GM18909 (cell line): ENCODE results near the gene AGER.
A peak's percentile ranks its signal among the peaks of the same experiment; 100 is the strongest.
"Not testable (repeated sequence)": the region's sequence is repeated elsewhere in the genome, so short reads cannot be mapped to it uniquely, and the experiment has no call there.

Source experiments
- ATAC-seq: cut with Tn5 transposase; IDR thresholded peaks from one replicate; pipeline ENCODE4 v1.9.1; 2021; ENCODE audit warnings: mild to moderate bottlenecking; ENCODE audit not compliant: unreplicated experiment, poor library complexity

Gene AGER

DNA sequence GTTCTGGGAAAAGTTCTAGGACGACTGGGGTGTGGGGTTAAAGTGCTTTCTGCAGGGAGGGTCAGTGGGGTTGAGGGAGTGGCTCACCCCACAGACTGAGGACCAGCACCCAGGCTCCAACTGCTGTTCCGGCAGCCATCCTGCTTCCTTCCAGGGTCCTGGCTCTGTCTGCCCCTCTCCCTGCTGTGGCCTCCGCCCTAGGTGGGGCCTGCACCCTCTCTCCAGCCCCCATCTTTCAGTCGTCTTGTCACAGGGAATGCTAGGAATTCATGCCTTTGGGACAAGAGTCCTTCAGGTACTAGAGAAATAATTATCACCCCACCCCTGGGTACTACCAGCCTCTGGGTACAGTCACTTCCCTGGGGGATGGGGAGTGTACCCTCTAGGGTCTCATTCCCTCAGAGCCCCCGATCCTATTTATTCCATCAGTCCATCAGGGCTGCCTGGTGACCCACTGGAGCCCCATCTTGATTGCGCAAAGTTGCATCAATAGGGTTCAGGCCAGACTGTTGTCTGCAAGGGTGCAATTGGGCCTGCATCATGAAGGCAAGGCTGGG is at the start of gene AGER:
AGER (minus strand) TSS at position 170 of the 557 bp plus-strand sequence; CDS start at position 139, 31 bp downstream.
- ATAC-seq: no peak

DNA sequence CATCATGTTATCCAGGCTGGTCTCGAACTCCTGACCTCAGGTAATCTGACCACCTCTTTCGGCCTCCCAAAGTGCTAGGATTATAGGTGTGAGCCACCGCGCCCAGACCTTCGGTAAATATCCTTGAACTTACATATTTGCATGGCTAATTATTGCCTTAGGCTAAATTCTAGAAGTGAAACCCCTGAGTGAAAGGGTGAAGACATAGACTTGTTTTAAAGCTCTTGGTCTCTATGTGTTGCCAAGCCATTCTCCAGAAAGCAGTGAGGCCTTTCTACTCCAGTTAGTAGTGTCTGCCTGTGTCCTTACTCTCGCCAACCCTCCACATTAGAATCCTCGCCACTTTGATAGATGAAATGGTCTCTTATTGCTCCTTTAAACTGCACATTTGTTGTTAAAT is 42.4 kb upstream of the AGER start:
- no peak for ATAC-seq

DNA sequence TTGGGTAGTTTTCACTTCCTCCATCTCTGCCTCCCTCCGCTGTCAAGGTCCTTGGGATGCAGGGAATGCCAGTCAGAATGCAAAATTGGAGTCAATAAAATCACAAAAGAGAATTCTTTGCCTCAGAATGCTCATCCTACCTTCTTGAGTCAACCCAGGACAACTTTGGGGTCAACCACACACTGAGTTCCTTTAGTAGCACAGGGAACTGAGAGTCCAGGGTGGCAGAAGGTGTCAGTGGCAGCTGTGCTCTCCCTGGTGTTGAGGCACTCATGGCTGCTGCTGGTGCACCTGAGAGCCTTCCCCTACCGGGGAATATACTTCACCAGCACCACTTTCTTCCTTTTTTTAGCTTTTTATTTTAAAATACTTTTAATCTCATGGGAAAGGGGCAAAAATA is 40.6 kb upstream of the AGER start:
- peak; percentile 50 for ATAC-seq

DNA sequence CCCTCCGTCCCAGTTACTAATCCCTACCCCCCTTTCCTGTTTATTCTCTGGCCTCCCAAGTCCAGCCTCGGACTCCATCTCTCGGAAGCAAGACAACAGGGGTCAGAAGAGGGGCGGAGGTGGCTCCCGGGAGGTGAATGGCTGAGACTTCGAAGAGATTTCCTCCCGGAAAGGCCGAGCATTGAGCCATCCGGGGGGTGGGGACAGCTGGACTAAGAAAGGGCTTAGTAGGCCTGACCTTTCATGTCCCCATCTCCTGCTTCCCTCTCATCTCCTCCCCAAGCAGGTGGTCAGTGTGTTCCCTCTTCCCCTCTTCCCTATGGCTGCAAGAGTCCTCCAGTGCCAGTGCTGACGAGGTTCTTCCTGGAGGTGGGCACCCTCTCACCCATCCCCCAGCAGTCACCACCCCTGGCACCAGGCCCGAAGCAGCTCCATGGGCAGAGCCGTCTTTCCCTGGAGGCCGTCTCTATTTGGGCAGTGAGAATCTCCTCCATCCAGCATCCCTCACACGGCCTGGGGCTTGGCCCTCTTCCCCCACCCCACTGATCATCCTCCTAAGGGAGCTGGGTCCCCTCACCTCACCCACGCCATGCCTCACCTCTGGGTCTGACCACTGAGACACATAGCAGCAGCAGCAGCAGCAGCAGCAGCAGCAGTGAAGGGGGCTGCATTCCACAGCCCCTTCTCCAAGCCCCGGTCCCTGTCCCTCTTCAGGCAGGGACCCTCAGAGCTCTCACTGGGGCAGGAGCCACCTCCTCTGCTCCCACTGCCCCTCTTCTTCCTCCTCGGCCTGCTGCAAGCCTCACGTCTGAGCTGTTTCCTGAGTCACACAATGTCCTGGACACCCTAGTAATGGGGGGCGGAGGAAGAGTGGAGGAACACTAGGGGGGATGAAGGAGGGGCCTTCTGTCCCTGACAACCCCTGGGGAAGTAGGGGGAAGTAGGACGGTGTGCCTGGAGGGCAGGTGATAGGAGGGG is 39.5 kb upstream of the AGER start, which contains the start of gene NOTCH4:
NOTCH4 (minus strand) TSS at position 810 of the 978 bp plus-strand sequence; CDS start at position 671, 139 bp downstream.
- no peak for ATAC-seq

DNA sequence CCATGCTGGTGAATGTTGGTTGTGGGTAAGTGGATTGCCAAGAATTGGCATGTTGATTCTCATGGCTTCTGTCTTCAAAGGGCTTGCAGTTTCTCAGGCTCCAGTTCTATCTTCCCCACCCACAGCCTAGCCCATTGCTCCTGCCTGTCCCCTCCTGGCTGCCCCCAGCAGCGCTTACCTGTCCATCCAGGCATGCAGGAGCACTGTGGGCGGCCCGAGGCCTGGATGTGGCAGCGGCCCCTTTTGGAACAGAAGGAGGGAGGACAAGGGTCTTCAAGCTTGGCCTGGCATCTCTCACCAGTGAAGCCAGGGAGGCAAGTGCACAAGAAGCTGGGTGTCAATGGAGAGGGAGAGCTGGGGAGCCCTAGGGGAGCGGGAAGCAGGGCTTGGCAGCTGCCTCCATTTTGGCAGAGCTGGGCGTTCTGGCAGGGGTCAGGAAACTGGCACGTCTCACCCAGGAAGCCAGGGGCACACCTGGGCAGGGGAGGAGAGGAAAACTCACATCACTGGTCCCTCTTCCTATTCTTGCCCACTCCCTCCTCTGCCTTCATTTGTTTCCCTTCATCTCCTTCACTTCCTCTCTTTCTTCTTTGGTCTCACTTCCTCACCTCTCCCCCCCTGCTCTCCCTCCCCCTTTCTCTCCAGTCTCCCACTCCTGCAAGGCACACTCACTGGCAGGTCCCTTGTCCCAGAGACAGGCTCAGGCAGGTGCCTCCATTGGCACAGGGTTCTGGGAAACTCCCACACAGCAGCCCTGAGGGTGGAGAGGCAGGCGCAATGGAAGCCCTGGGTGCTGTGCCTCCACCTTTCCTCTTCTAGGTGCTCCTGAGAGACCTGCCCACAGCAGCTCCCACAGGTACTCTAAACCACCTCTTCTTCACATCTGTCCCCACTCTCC is 38.5 kb upstream of the AGER start:
- no peak for ATAC-seq

DNA sequence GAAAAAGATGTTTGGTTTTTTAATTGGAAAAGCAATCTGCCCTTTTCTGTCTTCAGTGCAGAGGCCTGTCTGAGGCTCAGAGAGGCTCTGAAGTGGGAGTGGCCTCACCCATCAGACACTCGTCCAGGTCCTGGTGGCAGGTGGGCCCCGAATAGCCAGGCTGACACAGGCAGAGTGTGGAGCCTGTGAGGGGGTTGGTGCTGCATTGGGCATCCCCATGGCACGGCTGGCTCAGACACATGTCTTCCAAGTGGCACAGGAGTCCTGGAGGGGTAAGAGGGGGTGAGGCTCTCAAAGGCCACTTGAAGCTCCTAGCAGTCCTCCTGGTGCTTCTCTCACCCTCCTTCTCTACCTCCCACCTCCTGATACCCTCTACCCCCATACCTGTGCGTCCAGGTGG is 36.0 kb upstream of the AGER start:
- ATAC-seq: no peak

DNA sequence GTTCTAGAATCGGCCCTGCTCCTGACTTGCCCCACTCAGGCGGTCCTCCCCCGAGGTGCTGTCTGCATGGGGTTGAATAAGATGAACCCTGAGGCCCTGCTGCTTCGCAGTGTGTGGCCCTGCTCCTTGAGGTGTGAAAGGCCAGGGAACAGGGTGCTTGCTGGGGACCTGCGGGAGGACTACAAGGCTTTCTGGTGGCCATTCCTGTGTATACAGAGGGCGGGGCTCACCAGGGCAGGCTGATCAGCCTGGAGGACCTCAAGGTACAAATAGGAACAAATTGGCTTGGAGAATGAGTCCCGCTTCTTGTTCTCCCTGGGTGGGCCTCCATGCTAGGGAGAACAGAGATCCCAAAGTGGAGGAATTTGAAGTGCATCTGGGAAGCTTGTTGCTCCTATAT is 34.1 kb upstream of the AGER start:
- ATAC-seq: no peak

DNA sequence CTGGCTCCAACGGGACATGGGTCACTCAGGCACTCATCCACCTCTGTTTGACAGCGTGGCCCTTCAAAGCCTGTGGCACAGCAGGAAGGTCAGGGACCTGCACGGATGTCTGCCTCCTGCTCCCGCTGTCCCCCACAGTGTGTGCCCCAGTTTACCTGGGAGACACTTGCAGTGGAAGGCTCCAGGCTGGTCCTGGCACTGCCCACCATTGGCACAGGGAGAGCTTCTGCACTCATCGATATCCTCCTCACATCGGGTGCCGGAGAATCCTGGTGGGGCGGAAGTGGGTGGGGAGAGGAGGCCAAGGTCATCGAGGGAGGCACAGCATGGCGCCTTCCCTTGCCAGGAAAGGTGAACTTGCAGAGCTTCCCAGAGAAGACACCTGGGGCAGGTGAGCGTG is 32.9 kb upstream of the AGER start:
- ATAC-seq: no peak

DNA sequence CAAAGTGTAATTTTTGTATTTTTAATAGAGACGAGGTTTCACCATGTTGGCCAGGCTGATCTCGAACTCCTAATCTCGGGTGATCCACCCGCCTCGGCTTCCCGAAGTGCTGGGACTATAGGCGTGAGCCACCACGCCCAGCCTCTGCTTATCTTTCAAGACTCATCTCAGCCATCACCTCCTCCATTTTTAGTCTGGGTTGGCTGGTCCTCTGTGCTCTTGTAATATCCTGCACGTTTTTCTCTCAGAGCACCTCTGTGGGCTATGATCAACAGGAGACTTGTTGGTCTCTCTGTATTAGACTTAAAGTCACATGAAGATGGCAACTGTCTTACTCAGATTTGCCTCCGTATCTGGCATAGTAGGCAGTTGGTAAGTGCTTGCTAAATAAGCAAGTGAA is 32.2 kb upstream of the AGER start:
- no peak for ATAC-seq

DNA sequence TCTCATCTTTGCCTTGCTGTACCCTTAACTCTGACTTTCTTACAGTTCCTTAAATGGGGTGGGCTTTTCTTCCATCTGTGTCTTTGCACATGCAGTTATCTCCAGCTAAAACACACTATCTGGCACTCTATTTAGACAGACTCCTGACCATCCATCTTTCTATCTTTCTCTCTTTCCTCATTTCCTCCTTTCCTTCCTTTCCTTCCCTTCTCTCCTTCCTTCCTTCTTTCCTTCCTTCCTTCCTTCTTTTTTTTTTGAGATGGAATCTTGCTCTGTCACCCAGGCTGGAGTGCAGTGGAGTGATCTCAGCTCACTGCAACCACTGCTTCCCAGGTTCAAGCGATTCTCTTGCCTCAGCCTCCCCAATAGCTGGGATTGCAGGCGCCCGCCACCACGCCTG is 31.6 kb upstream of the AGER start:
- ATAC-seq: no peak

DNA sequence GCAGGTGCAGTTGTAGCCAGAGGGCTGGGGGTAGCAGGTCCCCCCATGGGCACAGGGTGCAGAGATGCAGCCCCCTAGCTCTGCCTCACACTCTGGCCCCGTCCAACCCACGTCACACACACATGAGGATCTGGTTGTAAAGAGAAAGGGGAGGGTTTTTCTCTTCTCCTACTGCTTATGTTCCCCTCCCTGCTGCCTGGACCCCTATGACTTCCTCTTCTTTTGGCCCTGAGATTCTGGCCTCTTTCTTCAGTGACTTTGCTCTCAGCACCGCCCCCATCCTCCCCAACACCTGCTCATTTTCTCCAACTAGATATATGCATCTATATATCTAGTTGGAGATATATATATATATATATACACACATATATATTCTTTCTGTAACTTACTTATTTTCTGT is 30.1 kb upstream of the AGER start:
- no peak for ATAC-seq

DNA sequence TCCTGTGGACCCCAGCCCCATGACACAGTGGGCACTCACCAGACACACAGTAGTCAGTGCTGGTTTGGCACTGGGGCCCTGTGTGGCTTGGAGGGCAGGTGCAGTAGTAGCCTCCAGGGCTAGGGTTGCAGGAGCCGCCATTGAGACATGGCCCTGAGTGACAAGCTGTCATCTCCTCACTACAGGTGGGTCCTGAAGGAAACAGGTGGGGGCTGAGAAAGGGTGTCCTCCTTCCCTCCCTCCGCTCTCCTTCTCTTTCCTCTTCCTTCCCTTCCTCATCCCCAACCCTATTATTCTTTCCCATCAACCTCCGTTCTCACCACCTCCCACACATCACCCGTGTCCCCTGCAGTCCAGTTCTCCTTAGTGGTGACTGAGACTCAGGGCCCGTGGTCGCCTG is 29.6 kb upstream of the AGER start:
- ATAC-seq: no peak

DNA sequence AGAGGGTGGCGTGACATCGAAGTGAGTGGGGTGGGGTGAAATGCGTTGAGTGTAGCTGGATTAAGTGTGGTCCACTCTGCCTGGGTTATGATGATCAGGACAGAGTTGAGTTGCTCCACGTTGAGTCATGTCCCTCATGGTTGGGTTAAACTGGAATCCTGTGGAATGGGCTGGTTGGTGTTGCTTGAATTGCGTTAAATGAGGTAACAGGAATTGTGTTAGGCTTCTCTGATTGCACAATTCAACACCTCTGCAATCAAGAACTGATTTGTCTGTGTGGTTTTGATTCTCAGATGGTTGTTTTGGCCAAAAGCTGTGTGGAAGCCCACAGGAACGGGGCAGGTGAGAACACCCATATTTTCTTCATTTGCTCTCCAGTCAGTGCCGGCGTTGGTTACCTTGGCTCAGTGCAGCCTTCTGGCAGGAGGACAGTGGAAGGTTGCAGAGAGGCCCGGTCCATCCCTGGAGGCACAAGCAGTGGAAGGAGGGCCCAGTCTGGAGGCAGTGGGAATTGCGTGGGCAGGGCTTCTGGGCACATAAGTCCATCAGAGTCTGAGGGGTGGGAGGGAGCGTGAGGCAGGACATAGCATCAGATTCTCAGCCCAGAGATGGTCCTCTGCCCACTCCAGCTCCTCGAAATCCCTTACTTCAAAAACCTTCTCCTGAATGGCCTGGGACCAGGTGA is 28.2 kb upstream of the AGER start:
- no peak for ATAC-seq

DNA sequence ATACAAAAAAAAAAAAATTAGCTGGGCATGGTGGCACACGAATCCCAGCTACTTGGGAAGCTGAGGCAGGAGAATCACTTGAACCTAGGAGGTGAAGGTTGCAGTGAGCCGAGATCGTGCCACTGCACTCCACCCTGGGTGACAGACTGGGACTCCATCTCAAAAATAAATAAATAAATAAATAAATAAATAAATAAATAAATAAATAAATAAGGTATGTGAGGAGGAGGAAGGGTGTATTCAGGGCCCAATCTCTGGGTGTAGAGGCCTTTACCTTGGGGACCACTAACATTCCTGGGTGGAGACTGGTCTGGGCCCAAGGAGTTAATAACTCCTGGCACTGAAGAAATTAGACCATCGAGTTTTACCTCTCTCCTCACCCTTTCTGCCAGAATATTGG is 27.4 kb upstream of the AGER start:
- not testable (repeated sequence) for ATAC-seq

DNA sequence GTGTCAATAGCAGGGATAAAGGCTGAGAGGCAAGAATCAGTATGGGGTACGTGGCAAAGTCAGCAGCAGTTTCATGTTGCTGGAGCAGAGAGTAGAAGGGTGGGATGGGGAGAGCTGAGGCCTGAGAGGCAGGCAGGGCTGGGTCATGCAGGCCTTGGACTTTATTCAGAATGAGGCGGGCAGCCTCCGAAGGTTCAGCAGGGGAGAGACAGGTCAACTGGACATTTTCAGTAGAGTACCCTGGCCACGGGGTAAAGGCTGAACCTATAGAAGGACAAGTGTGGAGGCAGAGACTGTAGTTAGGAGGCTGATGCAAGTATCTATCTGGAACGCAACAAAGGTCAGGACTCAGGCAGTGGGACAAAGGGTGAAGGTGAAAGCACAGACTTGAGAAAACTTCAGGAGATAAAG is 26.1 kb upstream of the AGER start:
- no peak for ATAC-seq

DNA sequence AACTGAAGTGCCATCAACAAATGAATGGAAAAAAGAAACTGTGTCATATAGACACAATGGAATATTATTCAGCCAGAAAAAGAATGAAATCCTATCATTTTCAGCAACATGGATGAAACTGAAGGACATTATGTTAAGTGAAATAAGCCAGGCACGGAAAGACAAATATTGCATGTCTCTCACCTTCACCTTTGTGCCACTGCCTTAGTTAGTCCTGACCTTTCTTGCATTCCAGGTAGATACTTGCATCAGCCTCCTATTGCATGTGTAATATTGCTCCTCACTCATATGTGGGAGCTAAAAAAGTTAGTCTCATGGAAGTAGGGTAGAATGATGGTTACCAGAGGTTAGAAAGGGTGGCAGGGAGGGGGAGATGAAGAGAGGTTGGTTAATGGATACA is 24.9 kb upstream of the AGER start:
- no peak for ATAC-seq

DNA sequence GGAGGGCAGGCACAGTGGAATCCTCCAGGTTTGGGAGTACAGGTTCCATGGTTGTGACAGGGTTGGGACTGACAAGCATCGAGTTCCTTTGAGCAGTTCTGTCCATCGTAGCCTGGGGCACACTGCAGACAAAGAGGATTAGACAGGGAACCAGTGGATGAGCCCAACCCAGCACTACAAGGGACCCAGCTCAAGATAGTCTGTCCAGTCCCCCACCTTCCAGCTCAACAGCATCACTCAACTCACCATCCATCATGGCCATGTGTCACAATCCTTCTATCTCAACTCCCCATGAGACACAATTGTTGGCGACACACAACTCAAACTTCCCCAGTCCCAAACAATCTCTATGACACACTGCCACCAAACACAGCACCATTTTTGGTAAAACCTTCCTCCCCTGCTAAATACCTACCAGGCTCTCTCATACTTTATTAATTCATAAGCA is 20.2 kb upstream of the AGER start:
- ATAC-seq: no peak

DNA sequence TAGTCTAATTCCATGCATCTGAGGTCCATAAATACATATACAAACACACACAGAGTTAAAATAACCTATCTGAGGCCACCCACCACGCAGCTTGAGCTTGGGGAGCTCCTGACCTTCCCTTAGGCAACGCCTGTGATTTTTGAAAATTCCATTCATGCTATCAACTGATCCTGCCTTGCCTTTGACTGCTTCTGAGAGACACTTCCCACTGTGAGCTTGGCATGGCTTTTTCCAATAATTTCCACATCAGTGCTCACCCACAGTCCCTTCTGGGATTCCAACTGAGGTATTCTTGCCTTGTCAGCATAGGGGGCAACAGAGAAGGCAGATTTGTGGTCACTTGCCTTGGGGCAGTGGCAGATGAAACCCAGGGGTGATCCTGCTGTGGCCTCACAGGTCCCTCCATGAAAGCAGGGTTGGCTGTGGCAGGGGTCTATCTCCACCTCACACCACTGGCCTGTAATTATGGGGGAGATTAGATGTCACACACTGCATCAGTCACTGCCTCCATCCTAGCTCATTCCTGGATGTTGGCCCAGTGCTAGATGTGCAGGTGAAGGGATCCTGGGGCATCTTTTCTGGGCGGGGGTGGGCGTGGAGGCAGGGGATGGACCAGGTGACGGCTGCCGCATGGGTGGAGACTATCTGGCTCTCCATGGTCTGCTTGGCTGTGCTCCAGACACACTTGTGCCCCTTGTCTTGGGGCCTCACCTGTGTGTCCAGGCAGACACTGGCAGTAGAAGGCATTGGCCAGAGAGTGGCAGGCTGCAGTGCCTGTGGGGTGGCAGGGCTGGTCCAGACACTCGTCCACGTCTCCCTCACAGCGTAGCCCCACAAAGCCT is 19.6 kb upstream of the AGER start:
- no peak for ATAC-seq

DNA sequence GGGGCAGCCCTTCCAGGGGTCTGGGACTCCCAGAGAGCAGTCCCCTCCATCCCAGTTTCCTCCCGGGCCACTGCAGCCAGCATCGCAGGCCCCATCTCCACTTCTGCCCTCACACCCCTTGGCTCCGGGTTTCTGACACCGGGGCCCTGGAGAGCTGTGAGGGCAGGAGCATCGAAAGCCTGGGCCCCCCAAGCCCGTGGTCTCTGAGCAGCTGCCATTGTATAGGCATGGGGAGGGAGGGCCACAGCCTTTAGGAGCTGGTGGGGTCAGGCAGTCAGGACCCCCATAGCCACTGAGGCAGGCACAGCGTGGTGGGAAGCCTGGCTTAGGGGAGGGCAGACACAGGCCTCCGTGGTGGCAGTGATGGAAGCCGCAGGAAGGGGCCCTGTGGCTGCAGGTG is 18.1 kb upstream of the AGER start:
- ATAC-seq: no peak
